GM18873 (cell line): Measurements from ENCODE around the gene KANSL1.

Experiments
- ATAC-seq: cut with Tn5 transposase; IDR thresholded peaks from one replicate; pipeline ENCODE4 v1.9.1; 2021; ENCODE audit warnings: mild to moderate bottlenecking, moderate library complexity, moderate number of reproducible peaks; ENCODE audit not compliant: unreplicated experiment, low FRiP score

The KANSL1 gene

GRCh38 chr17:46144246-46144645 is 49.0 kb downstream of the KANSL1 start:
- no peak for ATAC-seq

- ATAC-seq: no peak
Measured at GRCh38 chr17:46143827-46144236, 49.4 kb downstream of the KANSL1 start.

- no peak for ATAC-seq
Measured at GRCh38 chr17:46141645-46142044, 51.6 kb downstream of the KANSL1 start.

- ATAC-seq: no peak
Measured at GRCh38 chr17:46140645-46141197, 52.5 kb downstream of the KANSL1 start.

- no peak for ATAC-seq
Measured at GRCh38 chr17:46139432-46140210, 53.6 kb downstream of the KANSL1 start.

GRCh38 chr17:46138473-46138872 is 54.8 kb downstream of the KANSL1 start:
- ATAC-seq: no peak

GRCh38 chr17:46136820-46137219 is 56.4 kb downstream of the KANSL1 start:
- ATAC-seq: no peak

- ATAC-seq: no peak
Measured at GRCh38 chr17:46135879-46136563, 57.2 kb downstream of the KANSL1 start.

GRCh38 chr17:46135126-46135812 is 58.0 kb downstream of the KANSL1 start:
- ATAC-seq: no peak

- no peak for ATAC-seq
Measured at GRCh38 chr17:46129302-46129701, 63.9 kb downstream of the KANSL1 start.

- no peak for ATAC-seq
Measured at GRCh38 chr17:46128453-46128852, 64.8 kb downstream of the KANSL1 start.

- ATAC-seq: no peak
Measured at GRCh38 chr17:46127524-46127923, 65.7 kb downstream of the KANSL1 start.

GRCh38 chr17:46126840-46127239 is 66.4 kb downstream of the KANSL1 start:
- ATAC-seq: no peak

GRCh38 chr17:46125831-46126230 is 67.4 kb downstream of the KANSL1 start:
- no peak for ATAC-seq

GRCh38 chr17:46124695-46125592 is 68.3 kb downstream of the KANSL1 start:
- ATAC-seq: no peak

GRCh38 chr17:46123607-46124006 is 69.6 kb downstream of the KANSL1 start:
- ATAC-seq: no peak

- ATAC-seq: no peak
Measured at GRCh38 chr17:46122486-46122871, 70.8 kb downstream of the KANSL1 start.

- ATAC-seq: no peak
Measured at GRCh38 chr17:46121841-46122485, 71.3 kb downstream of the KANSL1 start.

GRCh38 chr17:46121165-46121764 is 72.0 kb downstream of the KANSL1 start:
- ATAC-seq: no peak
